HCEC 1CT (cell line): ENCODE results near the gene PDE1A.
"Not testable (repeated sequence)": the region's sequence is repeated elsewhere in the genome, so short reads cannot be mapped to it uniquely, and the experiment has no call there.

Experiments used
- DNase-seq: peaks from one replicate; pipeline ENCODE4 v3.0.0-alpha.2; 2017

PDE1A gene

GRCh38 chr2:182404975-182405561 is 21.8 kb downstream of the PDE1A start:
- DNase-seq = peak; percentile 26

DNA sequence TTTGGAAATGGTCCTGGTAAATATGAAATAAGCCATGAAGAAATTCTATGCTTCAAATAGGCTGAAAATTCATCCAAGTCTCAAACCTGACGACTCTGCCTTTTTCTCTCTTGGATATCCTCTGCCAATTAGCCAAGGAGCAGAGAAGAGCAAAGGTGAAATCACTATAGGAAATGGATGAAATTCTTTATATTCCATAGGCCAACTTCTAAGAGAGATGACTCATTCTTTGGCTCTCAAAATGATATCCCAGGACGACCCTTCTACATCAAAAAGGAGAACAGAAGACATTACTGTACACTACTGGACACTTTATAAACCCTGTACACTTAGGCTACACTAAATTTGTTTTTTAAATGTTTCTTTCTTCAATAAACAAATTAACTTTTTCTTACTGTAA is 22.7 kb downstream of the PDE1A start:
- DNase-seq = peak; percentile 72

DNA sequence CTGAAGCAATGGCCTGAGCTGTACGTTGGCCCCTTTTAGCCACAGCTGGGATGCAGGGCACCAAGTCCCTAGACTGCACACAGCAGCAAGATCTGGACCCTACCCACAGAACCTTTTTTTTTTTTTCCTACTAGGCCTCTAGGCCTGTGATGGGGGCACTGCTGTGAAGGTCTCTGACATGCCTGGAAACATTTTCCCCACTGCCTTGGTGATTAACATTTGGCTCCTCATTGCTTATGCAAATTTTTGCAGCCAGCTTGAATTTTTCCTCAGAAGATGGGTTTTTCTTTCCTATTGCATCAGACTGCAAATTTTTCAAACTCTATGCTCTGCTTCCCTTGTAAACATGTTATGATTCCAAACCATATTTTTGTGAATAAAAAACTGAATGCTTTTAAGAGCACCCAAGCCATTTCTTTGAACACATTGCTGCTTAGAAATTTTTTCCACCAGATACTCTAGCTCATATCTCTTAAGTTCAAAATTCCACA is 33.5 kb downstream of the PDE1A start:
- DNase-seq = no peak

DNA sequence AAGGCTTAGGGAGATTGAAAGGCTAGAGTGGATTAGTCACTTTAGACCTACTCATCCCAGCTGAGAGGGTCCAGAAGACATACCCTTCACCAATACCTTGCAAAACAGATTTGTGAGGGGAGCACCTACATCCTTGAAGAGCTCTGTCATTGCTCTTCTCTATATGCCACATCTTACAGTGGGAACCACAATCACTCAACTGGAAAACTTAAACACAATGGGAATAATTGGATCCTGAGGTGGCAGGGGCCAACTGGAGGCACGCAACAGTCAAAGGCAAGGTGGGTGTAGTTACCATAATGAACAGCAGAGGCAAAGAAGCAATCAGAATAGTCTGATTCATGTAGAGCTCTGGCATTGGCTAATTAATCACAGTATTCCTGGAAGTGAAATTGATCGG is 35.4 kb downstream of the PDE1A start:
- no peak for DNase-seq

GRCh38 chr2:182386267-182386880 is 40.5 kb downstream of the PDE1A start:
- not testable (repeated sequence) for DNase-seq

DNA sequence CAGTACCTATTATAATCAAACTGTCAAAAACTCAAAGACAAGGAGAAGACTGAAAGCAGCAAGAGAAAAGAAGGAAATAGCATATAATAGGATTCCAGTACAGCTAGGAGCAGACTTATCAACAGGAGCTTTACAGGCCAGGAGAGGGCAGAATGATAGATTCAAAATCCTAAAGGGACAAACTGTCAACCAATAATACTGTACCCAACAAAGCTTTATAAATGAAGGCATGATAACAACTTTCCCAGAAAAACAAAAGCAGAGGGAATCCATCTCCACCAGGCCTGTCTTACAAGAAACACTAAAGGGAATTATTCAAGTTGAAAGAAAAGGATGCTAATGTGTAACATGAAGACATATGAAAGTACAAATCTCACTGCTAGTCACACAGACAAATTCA is 42.0 kb downstream of the PDE1A start:
- no peak for DNase-seq

GRCh38 chr2:182381225-182381624 is 45.6 kb downstream of the PDE1A start:
- no peak for DNase-seq

DNA sequence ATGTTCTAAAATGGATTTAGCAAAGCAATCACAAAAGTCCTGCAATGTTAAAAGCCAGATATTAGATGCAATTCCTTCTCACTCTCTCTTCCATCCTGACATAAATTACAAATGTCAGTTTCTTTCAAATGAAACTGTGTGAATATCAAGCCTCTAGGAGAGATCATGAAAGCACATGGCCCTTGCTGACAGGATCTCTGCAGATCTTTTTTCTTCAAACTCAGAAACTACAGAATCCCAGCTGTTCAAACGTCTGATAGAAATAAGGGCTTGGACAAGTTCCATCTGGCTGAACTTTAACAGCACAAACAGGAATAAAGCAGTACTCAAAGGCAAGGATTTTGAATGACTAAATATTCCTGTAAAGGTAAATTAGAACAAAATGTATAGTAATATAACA is 47.6 kb downstream of the PDE1A start:
- peak; percentile 38 for DNase-seq

GRCh38 chr2:182378759-182379158 is 48.1 kb downstream of the PDE1A start:
- DNase-seq = no peak

GRCh38 chr2:182377467-182377866 is 49.4 kb downstream of the PDE1A start:
- DNase-seq = peak; percentile 16

GRCh38 chr2:182375862-182376261 is 51.0 kb downstream of the PDE1A start:
- DNase-seq = no peak

DNA sequence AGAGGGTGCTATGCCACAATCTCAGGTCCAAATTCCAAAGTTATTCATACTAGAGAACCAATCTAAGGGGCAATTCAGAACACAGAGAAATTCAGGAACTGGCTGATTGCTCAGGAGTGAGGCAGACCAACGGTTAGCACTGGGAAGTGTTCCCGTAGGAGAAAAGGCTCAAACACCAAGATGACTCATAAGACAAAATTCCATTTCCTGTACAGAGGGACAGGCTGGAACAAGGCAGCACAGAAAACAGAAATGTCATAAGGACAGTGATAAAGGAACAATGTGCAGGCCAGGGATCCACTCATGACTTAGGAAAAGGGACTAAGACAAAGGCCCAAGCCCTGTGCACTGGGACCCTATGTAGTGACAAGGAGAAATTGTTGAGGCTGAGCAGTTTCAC is 54.2 kb downstream of the PDE1A start:
- peak; percentile 96 for DNase-seq

GRCh38 chr2:182368996-182369395 is 57.8 kb downstream of the PDE1A start:
- no peak for DNase-seq

DNA sequence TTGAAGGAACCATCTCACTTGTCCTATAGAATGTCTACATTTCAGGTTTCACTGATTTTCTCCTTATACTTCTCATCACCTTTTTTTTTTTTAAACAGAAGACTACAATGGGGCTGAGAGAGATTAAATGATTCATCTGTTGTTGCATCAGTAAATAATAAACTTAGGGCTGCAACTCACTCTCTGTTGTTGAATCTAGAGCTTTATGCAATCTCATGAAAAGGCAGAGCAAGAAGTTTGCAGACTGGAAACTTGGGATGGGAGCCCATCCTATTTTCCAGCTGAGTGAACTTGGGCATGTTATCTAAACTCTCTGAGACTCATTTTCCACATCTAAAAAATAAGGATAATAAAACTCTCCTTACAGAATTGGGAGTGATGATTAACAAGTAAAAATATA is 58.4 kb downstream of the PDE1A start:
- DNase-seq = peak; percentile 82

DNA sequence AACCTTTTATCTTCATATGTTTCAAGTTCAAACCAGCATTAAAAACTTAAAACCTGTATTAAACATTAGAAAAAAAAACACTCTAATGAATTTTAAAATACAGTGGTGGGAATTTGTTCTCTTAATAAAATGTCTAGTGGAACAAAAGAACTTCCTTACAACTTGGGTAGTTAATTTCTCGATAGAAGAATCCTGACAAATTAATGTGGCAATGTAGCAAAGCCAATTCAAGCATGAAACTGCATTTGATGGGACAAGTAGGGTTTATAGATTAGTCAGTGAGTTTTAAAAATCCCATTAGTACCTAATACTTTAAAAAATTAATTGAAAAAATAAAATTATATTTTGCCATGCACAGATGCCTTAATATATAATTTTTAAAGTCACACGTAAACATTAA is 59.4 kb downstream of the PDE1A start:
- DNase-seq = no peak

DNA sequence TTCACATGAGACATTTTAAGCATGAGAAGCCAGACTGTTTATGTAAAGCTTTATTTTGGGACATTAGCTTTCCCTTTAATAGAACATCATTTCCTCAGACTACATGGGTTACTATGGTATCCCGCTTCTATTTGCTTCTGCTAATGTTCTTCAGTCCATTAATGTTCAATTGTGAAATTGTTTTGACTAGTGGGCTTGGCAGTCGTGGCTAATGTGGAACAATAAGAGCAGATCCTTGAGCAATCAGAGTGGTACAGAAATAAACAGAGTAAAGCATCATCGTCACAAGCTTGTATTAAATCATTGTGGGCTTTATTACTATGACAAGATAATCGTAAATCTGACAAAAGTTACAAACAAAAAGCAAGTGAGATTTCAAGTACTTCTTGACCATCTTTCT is 60.2 kb downstream of the PDE1A start:
- DNase-seq = peak; percentile 91

DNA sequence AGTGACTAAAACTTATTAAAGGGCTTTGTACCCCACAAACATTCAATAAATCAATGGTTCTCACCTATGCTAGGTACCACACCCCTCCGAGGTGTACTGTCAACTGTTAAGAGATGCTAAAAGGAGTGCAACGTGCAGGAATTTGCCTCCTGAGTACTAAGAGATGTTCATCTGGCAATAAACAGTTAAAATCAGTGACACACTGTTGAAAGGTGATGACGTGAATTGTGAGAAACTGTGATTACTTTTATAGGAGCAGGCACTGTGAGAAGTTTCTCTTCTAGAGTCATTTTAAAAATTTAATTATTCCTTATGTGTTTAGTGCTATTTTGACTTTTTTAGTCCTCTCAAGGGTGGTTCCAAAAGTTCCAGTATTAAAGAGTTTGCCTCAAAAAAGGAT is 61.0 kb downstream of the PDE1A start:
- no peak for DNase-seq

DNA sequence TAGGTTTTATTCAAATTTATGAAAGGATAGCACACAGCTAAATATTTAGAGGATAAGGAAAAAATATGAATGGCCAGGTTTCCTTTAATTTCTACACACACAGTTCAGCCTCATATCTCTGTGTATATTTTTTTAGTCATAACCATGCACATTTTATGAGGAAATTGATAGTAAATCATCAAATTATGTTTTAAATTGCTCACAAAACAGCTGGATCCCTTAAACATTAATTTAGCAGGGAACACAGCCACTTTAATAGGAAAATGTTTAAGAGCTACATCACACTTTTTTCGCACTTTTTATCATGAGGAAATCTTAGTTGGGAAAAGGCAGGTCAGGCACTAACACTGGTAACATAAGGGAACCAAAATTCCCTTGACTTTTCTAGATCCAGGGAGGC is 65.4 kb downstream of the PDE1A start:
- no peak for DNase-seq

GRCh38 chr2:182360663-182361260 is 66.1 kb downstream of the PDE1A start:
- no peak for DNase-seq

- DNase-seq = peak; percentile 65
Observed at GRCh38 chr2:182359990-182360662, 66.7 kb downstream of the PDE1A start.

DNA sequence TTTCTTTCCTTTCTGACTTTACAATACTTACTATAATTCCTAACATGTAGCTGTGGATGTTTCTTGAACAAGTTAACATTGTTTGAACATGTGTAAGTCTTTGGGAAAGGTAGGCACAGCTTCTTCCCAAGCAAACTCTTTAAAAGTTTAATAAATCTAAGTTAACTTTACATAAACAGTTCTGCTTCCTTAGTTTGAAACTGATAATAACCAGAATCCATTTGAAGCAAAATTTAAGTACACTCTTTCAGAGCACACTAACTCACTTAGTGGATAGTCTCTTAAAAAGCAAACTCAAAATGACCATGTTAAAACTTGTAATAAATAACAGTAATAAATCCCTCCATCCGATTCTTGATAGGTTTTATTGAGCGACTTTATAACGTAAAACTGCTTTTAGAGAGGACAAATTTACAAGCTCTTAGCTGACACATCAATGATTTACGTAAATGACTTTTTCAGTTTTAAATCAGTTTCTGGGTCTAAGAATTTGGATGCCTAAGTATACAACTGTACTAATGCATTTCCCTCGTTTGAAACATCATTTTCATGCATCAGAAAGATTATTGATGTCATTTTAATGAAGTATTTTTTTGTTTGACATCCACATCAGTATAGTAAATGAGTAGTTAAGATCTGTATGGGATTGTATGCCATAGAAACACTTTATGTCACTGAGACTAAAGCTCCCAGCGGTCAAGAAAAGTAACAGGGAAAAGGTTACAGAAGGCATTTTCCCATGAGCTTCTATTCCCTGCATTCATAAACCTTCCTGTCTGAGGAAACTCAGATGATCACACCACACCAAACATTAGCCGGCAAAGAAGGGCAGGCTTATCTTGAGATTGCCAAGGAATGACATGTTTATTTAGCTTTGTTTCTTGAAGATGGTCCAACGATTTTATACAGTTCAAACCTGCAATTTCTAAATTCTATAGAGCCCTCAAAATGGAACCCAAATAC is 67.5 kb downstream of the PDE1A start:
- DNase-seq = peak; percentile 54

DNA sequence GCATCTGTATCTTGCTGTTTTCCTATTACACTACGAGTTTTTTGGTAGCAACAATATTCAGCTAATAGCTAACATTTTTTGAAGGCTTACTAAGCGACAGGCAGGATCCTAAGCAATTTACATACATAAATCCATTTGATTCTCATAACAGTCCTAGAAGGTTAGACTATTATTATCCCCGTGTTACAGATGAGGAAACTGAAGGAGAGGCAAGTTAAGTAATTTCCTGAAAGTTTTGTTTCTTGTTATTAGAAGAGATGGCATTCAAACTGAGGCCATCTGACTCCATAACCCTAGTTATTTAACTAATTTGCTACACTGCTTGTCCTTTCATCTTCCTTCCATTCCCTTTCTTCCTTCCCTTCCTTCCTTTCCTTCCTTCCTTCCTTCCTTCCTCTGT is 68.2 kb downstream of the PDE1A start:
- DNase-seq = peak; percentile 31

- DNase-seq = no peak
Observed at GRCh38 chr2:182355815-182356214, 71.0 kb downstream of the PDE1A start.
